Effector CD8-positive, alpha-beta T cell (primary cell): Measurements from ENCODE around the gene ALG3.
A peak's percentile ranks its signal among the peaks of the same experiment; 100 is the strongest.

Experiments
- DNase-seq: peaks from one replicate; lab custom pipeline; 2025; lab: John Stamatoyannopoulos, UW

The ALG3 gene

DNA sequence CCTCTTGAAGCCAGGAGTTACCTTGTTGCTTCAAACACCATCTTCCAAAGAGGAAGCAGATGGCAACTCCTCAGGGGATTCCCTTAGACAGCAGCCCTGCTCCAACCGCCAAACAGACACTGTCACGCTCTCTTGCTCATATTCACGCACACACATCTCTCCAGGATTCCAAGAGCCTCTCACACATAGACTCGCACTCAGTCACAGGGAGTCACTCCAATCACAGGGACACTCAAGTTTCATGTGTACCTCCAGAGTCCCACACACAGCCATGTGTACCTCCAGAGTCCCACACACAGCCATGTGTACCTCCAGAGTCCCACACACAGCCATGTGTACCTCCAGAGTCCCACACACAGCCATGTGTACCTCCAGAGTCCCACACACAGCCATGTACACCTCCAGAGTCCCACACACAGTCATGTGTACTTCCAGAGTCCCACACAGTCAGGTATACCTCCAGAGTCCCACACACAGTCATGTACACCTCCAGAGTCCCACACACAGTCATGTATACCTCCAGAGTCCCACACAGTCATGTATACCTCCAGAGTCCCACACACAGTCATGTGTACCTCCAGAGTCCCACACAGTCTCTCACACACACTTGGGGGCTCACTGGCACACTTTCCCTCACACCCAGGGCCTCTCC, 13.3 kb downstream of the ALG3 start:
- no peak for DNase-seq

DNA sequence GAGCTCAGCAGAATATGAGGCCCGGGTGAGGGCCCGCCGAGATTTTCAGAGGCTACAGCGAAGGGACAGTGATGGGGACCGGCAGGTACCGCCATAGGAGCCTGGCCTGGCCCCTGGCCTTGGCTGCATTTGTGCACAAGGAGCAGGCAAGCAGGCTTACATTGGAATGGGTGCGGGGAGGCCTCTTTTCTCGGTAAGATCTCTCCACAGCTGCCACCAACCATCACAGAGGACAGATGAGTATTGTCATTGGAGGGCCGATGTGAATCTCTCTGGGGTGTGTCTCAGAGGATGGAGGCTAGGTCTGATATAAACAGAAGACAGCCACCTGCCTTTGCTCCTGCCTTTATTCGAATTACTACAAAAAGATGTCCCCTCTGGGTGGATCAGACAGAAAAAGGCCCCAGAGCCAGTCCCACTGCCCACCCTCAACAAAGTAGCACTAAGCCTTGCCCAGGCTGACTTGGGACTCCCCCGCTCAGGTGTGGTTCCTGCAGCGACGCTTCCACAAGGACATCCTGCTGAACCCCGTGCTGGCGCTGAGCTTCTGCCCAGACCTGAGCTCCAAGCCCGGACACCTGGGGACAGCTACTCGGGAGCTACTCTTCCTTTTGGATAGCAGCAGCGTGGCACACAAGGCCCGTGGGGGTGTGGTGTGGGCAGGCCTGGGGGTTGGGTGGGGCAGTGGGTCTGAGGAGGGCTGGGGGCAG, 13.9 kb downstream of the ALG3 start:
- DNase-seq: no peak

GRCh38 chr3:184234224-184234623, 14.5 kb downstream of the ALG3 start:
- no peak for DNase-seq

DNA sequence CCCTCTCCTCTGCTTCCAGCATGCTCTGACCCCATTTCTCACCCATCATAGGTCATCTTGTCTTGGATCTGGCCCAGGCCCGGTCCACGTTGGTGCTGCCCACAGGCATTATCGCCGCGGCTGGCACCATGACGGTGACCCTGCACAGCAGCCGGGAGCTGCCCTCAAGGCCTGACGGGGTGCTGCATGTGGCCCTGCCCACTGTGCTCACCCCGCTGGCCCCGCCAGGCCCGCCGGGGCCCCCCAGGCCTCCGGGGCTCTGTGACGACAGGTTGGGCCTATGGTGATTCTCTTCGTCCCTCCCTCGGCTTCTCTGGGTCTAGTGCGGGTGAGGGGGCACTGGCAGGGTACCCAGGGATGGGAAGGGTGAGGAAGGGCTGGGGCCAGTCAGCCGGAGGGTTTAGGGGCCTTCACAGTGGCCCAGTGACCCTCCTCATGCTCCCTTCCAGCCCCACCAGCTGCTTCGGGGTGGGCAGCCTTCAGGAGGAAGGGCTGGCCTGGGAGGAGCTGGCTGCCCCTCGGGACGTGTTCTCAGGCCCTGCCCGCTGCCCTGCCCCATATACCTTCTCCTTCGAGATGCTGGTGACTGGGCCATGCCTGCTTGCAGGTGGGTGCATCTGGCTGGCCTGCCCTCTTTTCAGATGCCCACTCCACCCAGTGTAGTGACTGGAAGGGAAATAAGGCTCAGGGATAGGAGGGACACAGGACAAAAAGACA, 15.5 kb downstream of the ALG3 start:
- DNase-seq: no peak

DNA sequence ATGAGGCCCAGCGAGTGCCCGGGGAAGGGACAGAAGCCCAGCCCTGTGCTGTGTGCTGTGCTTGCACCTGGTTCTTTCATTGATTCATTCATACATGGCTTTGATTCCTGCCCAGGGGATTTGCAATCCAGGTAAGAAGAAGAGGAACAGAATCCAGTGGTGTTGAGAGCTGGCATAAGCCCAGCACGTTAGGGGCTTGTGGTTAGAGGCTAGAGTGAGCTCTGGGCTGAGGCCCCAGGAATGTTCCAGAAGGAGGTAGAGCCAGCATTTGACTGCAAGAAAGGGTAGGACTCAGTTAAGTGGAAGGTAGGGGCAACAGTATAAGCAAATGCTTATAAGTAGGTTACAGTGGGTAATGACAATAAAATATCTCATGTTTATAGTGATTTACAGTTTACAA, 17.1 kb downstream of the ALG3 start:
- no peak for DNase-seq

- DNase-seq: no peak
These were observed 17.9 kb downstream of the ALG3 start for GRCh38 chr3:184230603-184231528.

- no peak for DNase-seq
These were observed 18.6 kb downstream of the ALG3 start for GRCh38 chr3:184230081-184230602.

GRCh38 chr3:184229394-184230080, 19.2 kb downstream of the ALG3 start, which contains the start of gene VWA5B2:
VWA5B2 (plus strand) TSS chr3:184229585; CDS start chr3:184230529, 944 bp downstream.
- DNase-seq: peak; percentile 55

- no peak for DNase-seq
These were observed 20.2 kb downstream of the ALG3 start for GRCh38 chr3:184228376-184229137.

GRCh38 chr3:184227481-184227935, 21.3 kb downstream of the ALG3 start:
- DNase-seq: peak; percentile 33

DNA sequence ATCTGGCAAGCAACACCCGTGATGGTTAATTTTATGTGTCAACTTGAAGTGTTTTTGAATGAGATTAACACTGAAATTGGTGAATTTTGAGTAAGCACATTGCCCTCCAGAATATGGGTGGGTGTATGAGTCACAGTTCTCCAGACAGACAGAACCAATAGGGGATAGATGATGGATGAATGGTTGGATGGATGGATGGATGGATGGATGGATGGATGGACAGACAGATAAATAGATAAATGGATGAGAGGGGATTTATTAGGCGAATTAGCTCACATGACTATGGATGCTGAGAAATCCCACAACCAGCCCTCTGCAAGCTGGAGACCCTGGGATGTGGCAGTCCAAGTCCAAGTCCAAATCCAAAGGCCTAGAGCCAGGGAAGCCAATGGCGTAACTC, 24.8 kb downstream of the ALG3 start:
- no peak for DNase-seq

DNA sequence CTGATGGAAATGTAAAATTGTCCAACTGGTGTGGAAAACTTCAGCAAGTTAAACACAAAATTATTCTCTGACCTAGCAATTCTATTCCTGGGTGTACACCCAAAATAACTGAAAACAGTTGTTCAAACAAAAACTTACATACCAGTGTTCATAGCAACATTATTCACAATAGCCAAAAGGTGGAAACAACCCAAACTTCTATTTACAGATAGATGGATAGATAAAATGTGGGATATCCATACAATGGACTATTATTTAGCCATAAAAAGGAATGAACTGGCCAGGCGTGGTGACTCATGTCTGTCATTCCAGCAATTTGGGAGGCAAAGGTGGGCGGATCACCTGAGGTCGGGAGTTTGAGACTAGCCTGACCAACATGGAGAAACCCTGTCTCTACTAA, 26.2 kb downstream of the ALG3 start:
- no peak for DNase-seq

GRCh38 chr3:184218814-184219213, 29.9 kb downstream of the ALG3 start:
- no peak for DNase-seq

DNA sequence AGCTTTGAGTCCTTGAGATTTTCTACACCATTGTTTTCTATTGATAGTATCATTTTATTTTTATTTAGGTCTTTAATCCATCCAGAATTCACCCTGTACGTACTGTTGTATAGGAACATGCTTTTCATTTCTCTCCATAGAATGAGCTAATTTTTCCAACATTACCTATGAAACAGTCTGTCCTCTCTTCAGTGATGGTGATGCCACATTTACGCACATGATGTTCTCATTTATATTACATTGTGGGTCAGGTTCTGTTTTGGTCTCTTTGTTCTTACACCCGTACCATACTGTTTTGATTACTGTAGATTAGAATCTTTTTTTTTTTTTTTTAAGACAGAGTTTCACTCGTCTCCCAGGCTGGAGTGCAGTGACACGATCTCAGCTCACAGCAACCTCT, 37.0 kb downstream of the ALG3 start:
- DNase-seq: no peak

GRCh38 chr3:184211297-184211696, 37.5 kb downstream of the ALG3 start:
- no peak for DNase-seq

GRCh38 chr3:184209146-184209923, 39.4 kb downstream of the ALG3 start:
- no peak for DNase-seq

GRCh38 chr3:184203526-184203925, 45.2 kb downstream of the ALG3 start:
- DNase-seq: no peak

GRCh38 chr3:184200825-184201224, 47.9 kb downstream of the ALG3 start:
- no peak for DNase-seq

DNA sequence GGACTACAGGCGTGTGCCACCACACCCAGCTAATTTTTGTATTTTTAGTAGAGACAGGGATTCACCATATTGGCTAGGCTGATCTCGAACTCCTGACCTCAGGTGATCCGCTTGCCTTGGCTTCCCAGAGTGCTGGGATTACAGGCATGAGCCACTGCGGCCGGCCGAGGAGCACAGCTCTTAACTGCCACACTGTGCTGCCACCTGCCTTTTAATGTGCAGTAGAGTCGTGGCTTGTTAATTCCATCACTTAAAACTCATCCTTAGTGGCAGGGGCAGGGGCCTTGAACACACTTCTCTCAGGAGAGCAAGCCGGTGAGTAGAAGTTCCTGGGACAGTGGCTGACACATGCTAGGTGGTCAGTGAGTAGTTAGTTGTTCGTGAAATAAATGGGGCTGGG, 50.3 kb downstream of the ALG3 start:
- DNase-seq: no peak
